ENCODE data around the gene AARS1.
"Not testable (repeated sequence)": the region's sequence is repeated elsewhere in the genome, so short reads cannot be mapped to it uniquely, and the experiment has no call there.

GRCh38 chr16:70249697-70250096, 39.6 kb downstream of the AARS1 start:
- TF ChIP-seq CBX2 (IDR thresholded peaks at IDR 0.05; ENCODE audit: borderline replicate concordance, low read depth); POLR2AphosphoS2 (conservative IDR thresholded peaks at IDR 0.05; ENCODE audit: low read length); POLR2A (IDR thresholded peaks at IDR 0.05; ENCODE audit: low read length); CTCF (IDR thresholded peaks at IDR 0.05); RAD21 (conservative IDR thresholded peaks at IDR 0.05 in 1 of 2, IDR thresholded peaks at IDR 0.05 in 1 of 2): not testable (repeated sequence)
- TF ChIP-seq, protein P1, sequence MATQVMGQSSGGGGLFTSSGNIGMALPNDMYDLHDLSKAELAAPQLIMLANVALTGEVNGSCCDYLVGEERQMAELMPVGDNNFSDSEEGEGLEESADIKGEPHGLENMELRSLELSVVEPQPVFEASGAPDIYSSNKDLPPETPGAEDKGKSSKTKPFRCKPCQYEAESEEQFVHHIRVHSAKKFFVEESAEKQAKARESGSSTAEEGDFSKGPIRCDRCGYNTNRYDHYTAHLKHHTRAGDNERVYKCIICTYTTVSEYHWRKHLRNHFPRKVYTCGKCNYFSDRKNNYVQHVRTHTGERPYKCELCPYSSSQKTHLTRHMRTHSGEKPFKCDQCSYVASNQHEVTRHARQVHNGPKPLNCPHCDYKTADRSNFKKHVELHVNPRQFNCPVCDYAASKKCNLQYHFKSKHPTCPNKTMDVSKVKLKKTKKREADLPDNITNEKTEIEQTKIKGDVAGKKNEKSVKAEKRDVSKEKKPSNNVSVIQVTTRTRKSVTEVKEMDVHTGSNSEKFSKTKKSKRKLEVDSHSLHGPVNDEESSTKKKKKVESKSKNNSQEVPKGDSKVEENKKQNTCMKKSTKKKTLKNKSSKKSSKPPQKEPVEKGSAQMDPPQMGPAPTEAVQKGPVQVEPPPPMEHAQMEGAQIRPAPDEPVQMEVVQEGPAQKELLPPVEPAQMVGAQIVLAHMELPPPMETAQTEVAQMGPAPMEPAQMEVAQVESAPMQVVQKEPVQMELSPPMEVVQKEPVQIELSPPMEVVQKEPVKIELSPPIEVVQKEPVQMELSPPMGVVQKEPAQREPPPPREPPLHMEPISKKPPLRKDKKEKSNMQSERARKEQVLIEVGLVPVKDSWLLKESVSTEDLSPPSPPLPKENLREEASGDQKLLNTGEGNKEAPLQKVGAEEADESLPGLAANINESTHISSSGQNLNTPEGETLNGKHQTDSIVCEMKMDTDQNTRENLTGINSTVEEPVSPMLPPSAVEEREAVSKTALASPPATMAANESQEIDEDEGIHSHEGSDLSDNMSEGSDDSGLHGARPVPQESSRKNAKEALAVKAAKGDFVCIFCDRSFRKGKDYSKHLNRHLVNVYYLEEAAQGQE (IDR thresholded peaks at IDR 0.05) = not testable (repeated sequence)

All from A549 (cell line).